Neutrophil (primary cell): ENCODE data around the gene RALGAPA2.

Experiments used
- H3K27ac ChIP-seq: fragments of 200-600 bp; sonication (generic); 2 replicates; pipeline ENCODE4 v1.5.1; 2016; ENCODE audit warnings: mild to moderate bottlenecking, moderate library complexity
- H3K27me3 ChIP-seq: fragments of 200-600 bp; sonication (generic); 2 replicates; pipeline ENCODE4 v1.6.0; 2016; ENCODE audit warnings: mild to moderate bottlenecking
- H3K36me3 ChIP-seq: fragments of 200-600 bp; sonication (generic); 2 replicates; pipeline ENCODE4 v1.5.1; 2017
- H3K4me1 ChIP-seq, 2 experiments: fragments of 200-600 bp in 1 of 2; sonication (generic) in 1 of 2; 1 replicate in 1 of 2; 2 replicates in 1 of 2; pipeline versions ENCODE4 v1.5.1 to v1.6.1; 2013 to 2016; ENCODE audit warnings: low read depth in 1 of 2, low read length in 1 of 2, mild to moderate bottlenecking in 1 of 2, moderate library complexity in 1 of 2; ENCODE audit not compliant: control insufficient read depth in 1 of 2, insufficient read depth in 1 of 2
- H3K4me3 ChIP-seq, 2 experiments: fragments of 200-600 bp in 1 of 2; sonication (generic) in 1 of 2; 1 replicate in 1 of 2; 2 replicates in 1 of 2; pipeline ENCODE4 v1.5.1; 2013 to 2016; ENCODE audit warnings: low read depth in 1 of 2, low read length in 1 of 2, mild to moderate bottlenecking in 1 of 2, moderate library complexity in 1 of 2
- H3K9me3 ChIP-seq: fragments of 200-600 bp; sonication (generic); 2 replicates; pipeline ENCODE4 v1.5.1; 2016
- CTCF ChIP-seq: fragments of 200-600 bp; sonication (generic); IDR thresholded peaks from 2 replicates; pipeline ENCODE4 v1.5.1; 2016; ENCODE audit warnings: antibody characterized with exemption

The RALGAPA2 gene

GRCh38 chr20:20658871-20659431, 53.5 kb downstream of the RALGAPA2 start:
- peaks cover 18% of the 10 kb centered on the region for H3K36me3 ChIP-seq
- no peak overlapping the region for H3K4me3 ChIP-seq
- H3K4me1 ChIP-seq: no peaks in the 10 kb centered on the region
- H3K27me3 ChIP-seq: no peaks in the 10 kb centered on the region
- H3K27ac ChIP-seq: no peak overlapping the region
- no peaks in the 10 kb centered on the region for H3K9me3 ChIP-seq
- TF ChIP-seq CTCF: no peak

GRCh38 chr20:20658123-20658522, 54.3 kb downstream of the RALGAPA2 start:
- Histone ChIP-seq H3K36me3 (peaks cover 21% of the 10 kb centered on the region), H3K4me1 (no peaks in the 10 kb centered on the region), H3K4me3 (no peak overlapping the region), H3K9me3 (no peaks in the 10 kb centered on the region), H3K27me3 (no peaks in the 10 kb centered on the region), H3K27ac (no peak overlapping the region)
- TF ChIP-seq CTCF: no peak

GRCh38 chr20:20657092-20657491, 55.4 kb downstream of the RALGAPA2 start:
- Histone ChIP-seq H3K27me3 (no peaks in the 10 kb centered on the region), H3K27ac (no peak overlapping the region), H3K36me3 (peaks cover 29% of the 10 kb centered on the region), H3K4me1 (no peaks in the 10 kb centered on the region), H3K4me3 (no peak overlapping the region), H3K9me3 (no peaks in the 10 kb centered on the region)
- no peak for TF ChIP-seq CTCF

- H3K4me1 ChIP-seq: no peaks in the 10 kb centered on the region
- no peak overlapping the region for H3K27ac ChIP-seq
- no peaks in the 10 kb centered on the region for H3K9me3 ChIP-seq
- H3K36me3 ChIP-seq: peaks cover 29% of the 10 kb centered on the region
- no peaks in the 10 kb centered on the region for H3K27me3 ChIP-seq
- no peak for TF ChIP-seq CTCF
- no peak overlapping the region for H3K4me3 ChIP-seq
Measured at GRCh38 chr20:20655883-20656282, 56.6 kb downstream of the RALGAPA2 start.

GRCh38 chr20:20649945-20650344, 62.5 kb downstream of the RALGAPA2 start:
- TF ChIP-seq CTCF: no peak
- Histone ChIP-seq H3K4me1 (no peaks in the 10 kb centered on the region), H3K27ac (no peak overlapping the region), H3K27me3 (no peaks in the 10 kb centered on the region), H3K4me3 (no peak overlapping the region), H3K36me3 (peaks cover 10% of the 10 kb centered on the region), H3K9me3 (no peaks in the 10 kb centered on the region)

GRCh38 chr20:20643927-20644326, 68.5 kb downstream of the RALGAPA2 start:
- Histone ChIP-seq H3K27ac (no peak overlapping the region), H3K27me3 (no peaks in the 10 kb centered on the region), H3K36me3 (peaks cover 20% of the 10 kb centered on the region), H3K9me3 (no peaks in the 10 kb centered on the region), H3K4me1 (no peaks in the 10 kb centered on the region), H3K4me3 (no peak overlapping the region)
- no peak for TF ChIP-seq CTCF
